HepG2 (cell line): Measurements from ENCODE around the gene ZNF546. TPM values are rescaled to one million over a fixed set of nuclear protein-coding genes. Genes with fewer than 3 reads are reported as not detected.
A peak's percentile ranks its signal among the peaks of the same experiment; 100 is the strongest.

Experiments
- BRF2 ChIP-seq: sonication (generic); formaldehyde crosslinking; IDR thresholded peaks from 2 replicates; pipeline ENCODE4 v1.8.1; 2022; ENCODE audit warnings: mild to moderate bottlenecking, missing genetic modification reagents
- EED ChIP-seq: sonication (generic); formaldehyde crosslinking; IDR thresholded peaks from 2 replicates; pipeline ENCODE4 v1.5.0; 2020; ENCODE audit warnings: mild to moderate bottlenecking, missing genetic modification reagents
- ESRRA ChIP-seq: sonication (generic); formaldehyde crosslinking; IDR thresholded peaks from 2 replicates; pipeline ENCODE4 v1.5.1; 2020; ENCODE audit warnings: mild to moderate bottlenecking, low read depth, missing genetic modification reagents
- FLYWCH1 ChIP-seq: sonication (generic); formaldehyde crosslinking; IDR thresholded peaks from 2 replicates; pipeline ENCODE4 v1.8.1; 2023; ENCODE audit warnings: mild to moderate bottlenecking, missing genetic modification reagents
- FOXJ3 ChIP-seq: sonication (generic); formaldehyde crosslinking; IDR thresholded peaks from 2 replicates; pipeline ENCODE4 v1.4.0; 2020; ENCODE audit warnings: missing genetic modification reagents, mild to moderate bottlenecking, borderline replicate concordance
- FOXO4 ChIP-seq: sonication (generic); formaldehyde crosslinking; conservative IDR thresholded peaks from 2 replicates; pipeline ENCODE4 v1.8.1; 2023; ENCODE audit warnings: missing genetic modification reagents
- HMG20A ChIP-seq: IDR thresholded peaks from 2 replicates; pipeline ENCODE4 v1.6.1; 2016; ENCODE audit warnings: borderline replicate concordance
- KAT8 ChIP-seq: IDR thresholded peaks from 2 replicates; pipeline ENCODE4 v1.6.1; 2016; ENCODE audit warnings: missing genetic modification reagents, missing compliant biosample characterization
- KDM3A ChIP-seq: IDR thresholded peaks from 2 replicates; pipeline ENCODE4 v1.6.1; 2018; ENCODE audit warnings: low read depth, missing compliant biosample characterization
- MED8 ChIP-seq: sonication (generic); formaldehyde crosslinking; IDR thresholded peaks from 2 replicates; pipeline ENCODE4 v1.8.1; 2023; ENCODE audit warnings: mild to moderate bottlenecking, missing genetic modification reagents; ENCODE audit not compliant: insufficient replicate concordance
- POLR2G ChIP-seq: fragments of 200-400 bp; formaldehyde crosslinking; IDR thresholded peaks from 2 replicates; pipeline ENCODE4 v1.6.1; 2018; ENCODE audit warnings: mild to moderate bottlenecking, low read depth, low read length, moderate library complexity
- SP5 ChIP-seq: IDR thresholded peaks from 2 replicates; pipeline ENCODE4 v1.6.1; 2016; ENCODE audit warnings: low read depth, borderline replicate concordance
- TARDBP ChIP-seq: sonication (generic); formaldehyde crosslinking; IDR thresholded peaks from 2 replicates; pipeline ENCODE4 v1.8.0; 2022; ENCODE audit warnings: mild to moderate bottlenecking, missing genetic modification reagents
- TEAD3 ChIP-seq: optimal IDR thresholded peaks from 2 replicates; pipeline ENCODE3; 2016; ENCODE audit warnings: borderline replicate concordance
- TFAP4 ChIP-seq: sonication (generic); IDR thresholded peaks from 2 replicates; pipeline ENCODE4 v1.6.1; 2016; ENCODE audit warnings: low read depth, borderline replicate concordance
- TFDP2 ChIP-seq: sonication (generic); formaldehyde crosslinking; IDR thresholded peaks from 2 replicates; pipeline ENCODE4 v1.4.0; 2020; ENCODE audit warnings: missing genetic modification reagents
- TFE3 ChIP-seq: IDR thresholded peaks from 2 replicates; pipeline ENCODE4 v1.6.1; 2016
- ZBTB7B ChIP-seq: sonication (generic); formaldehyde crosslinking; IDR thresholded peaks from 2 replicates; pipeline ENCODE4 v1.4.0; 2020; ENCODE audit warnings: missing genetic modification reagents
- ZNF225 ChIP-seq: sonication (generic); formaldehyde crosslinking; IDR thresholded peaks from 2 replicates; pipeline ENCODE4 v1.4.0; 2020; ENCODE audit warnings: mild to moderate bottlenecking, missing genetic modification reagents
- ZNF263 ChIP-seq: sonication (generic); formaldehyde crosslinking; IDR thresholded peaks from 2 replicates; pipeline ENCODE4 v1.4.0; 2020; ENCODE audit warnings: missing genetic modification reagents
- ZNF451 ChIP-seq: sonication (generic); formaldehyde crosslinking; IDR thresholded peaks from 2 replicates; pipeline ENCODE4 v1.5.0; 2020; ENCODE audit warnings: mild to moderate bottlenecking, missing genetic modification reagents
- ZNF547 ChIP-seq: sonication (generic); formaldehyde crosslinking; IDR thresholded peaks from 2 replicates; pipeline ENCODE4 v1.5.1; 2020; ENCODE audit warnings: mild to moderate bottlenecking, missing genetic modification reagents
- ZNF605 ChIP-seq: sonication (generic); formaldehyde crosslinking; IDR thresholded peaks from 2 replicates; pipeline ENCODE4 v1.8.0; 2022; ENCODE audit warnings: mild to moderate bottlenecking, missing genetic modification reagents
- ZNF790 ChIP-seq: sonication (generic); formaldehyde crosslinking; IDR thresholded peaks from 2 replicates; pipeline ENCODE4 v1.8.0; 2022; ENCODE audit warnings: missing genetic modification reagents, mild to moderate bottlenecking, borderline replicate concordance
- ZSCAN25 ChIP-seq: sonication (generic); formaldehyde crosslinking; IDR thresholded peaks from 2 replicates; pipeline ENCODE4 v1.8.0; 2022; ENCODE audit warnings: mild to moderate bottlenecking, missing genetic modification reagents
- ZSCAN9 ChIP-seq: IDR thresholded peaks from 2 replicates; pipeline ENCODE4 v1.6.1; 2016; ENCODE audit warnings: borderline replicate concordance
- polyA plus RNA-seq, 8 experiments: library from polyadenylated mRNA; depleted of rRNA in 3 of 8; stranded (reverse) in 7 of 8; unstranded in 1 of 8; fragments of >200 nt; fragmentation: Illumina TruSeq in 4 of 8; extraction: Trizol in 4 of 8; gene quantifications; 2 replicates each; pipeline versions ENCODE4 v1.2.1 to v1.2.3, GENCODE V29; 2011 to 2016; ENCODE audit warnings: low read depth in 4 of 8, missing spikeins in 1 of 8, mixed read lengths in 1 of 8; ENCODE audit not compliant: insufficient read depth in 1 of 8
- total RNA-seq, 5 experiments: library from RNA; depleted of rRNA; stranded (reverse); fragments of >200 nt; fragmentation: Illumina TruSeq; extraction: Trizol; gene quantifications; 2 replicates each; pipeline ENCODE4 v1.2.3, GENCODE V29; 2016; ENCODE audit warnings: low read depth in 1 of 5

The ZNF546 gene
- total and polyA plus RNA-seq, 2 of the 13 experiments (the other 11 are each of a cell fraction or from before 2014, with no cell fraction given): 2.2 to 4.1 TPM

- no peak for TF ChIP-seq ZNF451 (CRISPR knock-in tag)
- no peak for TF ChIP-seq FOXJ3 (CRISPR knock-in tag)
- no peak for TF ChIP-seq FOXO4 (CRISPR knock-in tag)
- peak; percentile 55; the same call in 1 of the 2 replicates for TF ChIP-seq ZNF263
- no peak for TF ChIP-seq ZNF790 (CRISPR knock-in tag)
- no peak for TF ChIP-seq BRF2 (CRISPR knock-in tag)
- no peak for TF ChIP-seq FLYWCH1 (CRISPR knock-in tag)
- peak; percentile 80; the same call in 1 of the 2 replicates for TF ChIP-seq ZNF605 (CRISPR knock-in tag)
- TF ChIP-seq SP5 (CRISPR knock-in tag): no peak
- no peak for TF ChIP-seq ZNF547 (CRISPR knock-in tag)
- peak; percentile 45; the same call in 1 of the 2 replicates for TF ChIP-seq TARDBP (CRISPR knock-in tag)
- TF ChIP-seq TFDP2: peak; percentile 23; the same call in 1 of the 2 replicates
- peak; percentile 62; the same call in 1 of the 2 replicates for TF ChIP-seq KDM3A (CRISPR knock-in tag)
- no peak for TF ChIP-seq MED8 (CRISPR knock-in tag)
- peak; percentile 91 for TF ChIP-seq KAT8
- no peak for TF ChIP-seq EED (CRISPR knock-in tag)
- TF ChIP-seq ESRRA (CRISPR knock-in tag): 0 out of 2 replicates have a peak, but pooled peaks have one; percentile 48
- TF ChIP-seq ZSCAN25 (CRISPR knock-in tag): no peak
- TF ChIP-seq TFE3: no peak
- TF ChIP-seq TFAP4: no peak
- TF ChIP-seq ZBTB7B (CRISPR knock-in tag): peak; percentile 23; the same call in 1 of the 2 replicates
- peak; percentile 21 for TF ChIP-seq TEAD3 (CRISPR knock-in tag)
- TF ChIP-seq ZNF225: peak; percentile 71; the same call in 1 of the 2 replicates
- TF ChIP-seq HMG20A (CRISPR knock-in tag): no peak
- peak; percentile 73; the same call in 1 of the 2 replicates for TF ChIP-seq ZSCAN9 (CRISPR knock-in tag)
- TF ChIP-seq POLR2G: peak; percentile 82
Observed at GRCh38 chr19:40055832-40056504, 59.1 kb downstream of the ZNF546 start, which contains the start of gene ZNF780B (continued).
